Neural cell (in vitro differentiated cells): Measurements from ENCODE around the gene GNL2. TPM values are rescaled to one million over a fixed set of nuclear protein-coding genes. Genes with fewer than 3 reads are reported as not detected.
"Not testable (repeated sequence)": the region's sequence is repeated elsewhere in the genome, so short reads cannot be mapped to it uniquely, and the experiment has no call there.

Experiments
- H2AFZ ChIP-seq: fragments of 200-600, 300-800 bp; sonication (generic), shearing (Covaris generic); 2 replicates; pipeline ENCODE4 v1.6.0; 2014; ENCODE audit warnings: low read depth, mild to moderate bottlenecking, antibody characterized with exemption, low read length, moderate library complexity
- H3F3A ChIP-seq: fragments of 200-600 bp; shearing (Covaris generic); 2 replicates; pipeline ENCODE4 v1.6.1; 2016; ENCODE audit warnings: mild to moderate bottlenecking, moderate library complexity, mixed read lengths, antibody characterized with exemption, low read length; ENCODE audit not compliant: insufficient read depth, poor library complexity, severe bottlenecking
- H3K27ac ChIP-seq: fragments of 200-600, 300-800 bp; sonication (generic), shearing (Covaris generic); 2 replicates; pipeline ENCODE4 v1.5.1; 2014; ENCODE audit warnings: mild to moderate bottlenecking, low read length, moderate library complexity
- H3K27me3 ChIP-seq: fragments of 300-800, 200-600 bp; sonication (generic), shearing (Covaris generic); 2 replicates; pipeline ENCODE4 v1.6.0; 2014; ENCODE audit warnings: mild to moderate bottlenecking, low read depth, low read length, moderate library complexity; ENCODE audit not compliant: insufficient read depth
- H3K36me3 ChIP-seq: fragments of 300-800, 200-600 bp; sonication (generic), shearing (Covaris generic); 2 replicates; pipeline ENCODE4 v1.5.1; 2014; ENCODE audit warnings: mild to moderate bottlenecking, antibody characterized with exemption, low read length, moderate library complexity; ENCODE audit not compliant: insufficient read depth
- H3K4me2 ChIP-seq: fragments of 300-800, 200-600 bp; sonication (generic), shearing (Covaris generic); 2 replicates; pipeline ENCODE4 v1.6.0; 2014; ENCODE audit warnings: mild to moderate bottlenecking, low read length
- H3K4me3 ChIP-seq: fragments of 300-800, 200-600 bp; sonication (generic), shearing (Covaris generic); 2 replicates; pipeline ENCODE4 v1.5.1; 2014; ENCODE audit warnings: mild to moderate bottlenecking, low read length, moderate library complexity
- H3K79me2 ChIP-seq: fragments of 200-600 bp; shearing (Covaris generic); replicated peaks from 2 replicates; pipeline ENCODE4 v1.6.0; 2014; ENCODE audit warnings: mild to moderate bottlenecking, low read length, moderate library complexity; ENCODE audit not compliant: insufficient read depth
- H3K9ac ChIP-seq: fragments of 300-800, 200-600 bp; sonication (generic), shearing (Covaris generic); 2 replicates; pipeline ENCODE4 v1.6.1; 2016; ENCODE audit warnings: mild to moderate bottlenecking, low read length, mixed read lengths
- H3K9me2 ChIP-seq: fragments of 200-600 bp; shearing (Covaris generic); 2 replicates; pipeline ENCODE4 v1.6.1; 2016; ENCODE audit warnings: mild to moderate bottlenecking, low read length, mixed read lengths; ENCODE audit not compliant: insufficient read depth
- H3K9me3 ChIP-seq: fragments of 200-600, 300-800 bp; sonication (generic), shearing (Covaris generic); 2 replicates; pipeline ENCODE4 v1.6.1; 2016; ENCODE audit warnings: mild to moderate bottlenecking, mixed run types, low read length, moderate library complexity, mixed read lengths
- H4K20me1 ChIP-seq: fragments of 200-600 bp; shearing (Covaris generic); 2 replicates; pipeline ENCODE4 v1.6.1; 2016; ENCODE audit warnings: mild to moderate bottlenecking, mixed run types; ENCODE audit not compliant: insufficient read depth
- EP300 ChIP-seq: fragments of 450-650 bp; conservative IDR thresholded peaks from 2 replicates; pipeline ENCODE4 v1.6.1; 2014; ENCODE audit warnings: antibody characterized with exemption, mild to moderate bottlenecking, moderate library complexity; ENCODE audit not compliant: poor library complexity, severe bottlenecking
- EZH2 ChIP-seq: fragments of 200-600, 300-800 bp; shearing (Covaris generic), sonication (generic); IDR thresholded peaks from 2 replicates; pipeline ENCODE4 v1.6.1; 2014; ENCODE audit warnings: antibody characterized with exemption, low read length, borderline replicate concordance, mild to moderate bottlenecking; ENCODE audit not compliant: insufficient read depth, poor library complexity, severe bottlenecking
- MXI1 ChIP-seq: fragments of 450-650 bp; conservative IDR thresholded peaks from 2 replicates; pipeline ENCODE4 v1.6.1; 2014; ENCODE audit warnings: antibody characterized with exemption, mild to moderate bottlenecking; ENCODE audit not compliant: poor library complexity, severe bottlenecking
- POLR2AphosphoS5 ChIP-seq: IDR thresholded peaks from 2 replicates; pipeline ENCODE4 v1.6.1; 2012
- RAD21 ChIP-seq: fragments of 450-650 bp; conservative IDR thresholded peaks from 2 replicates; pipeline ENCODE4 v1.6.1; 2014; ENCODE audit warnings: antibody characterized with exemption, mild to moderate bottlenecking, moderate library complexity
- SMC3 ChIP-seq: fragments of 450-650 bp; conservative IDR thresholded peaks from 2 replicates; pipeline ENCODE4 v1.6.1; 2014; ENCODE audit warnings: antibody characterized with exemption, mild to moderate bottlenecking, moderate library complexity; ENCODE audit not compliant: poor library complexity
- TAF1 ChIP-seq: IDR thresholded peaks from 2 replicates; pipeline ENCODE4 v1.6.1; 2012; ENCODE audit warnings: low read depth
- polyA plus RNA-seq: library from polyadenylated mRNA; depleted of rRNA; stranded (reverse); fragments of >200 nt; gene quantifications from 2 replicates; pipeline ENCODE4 v1.2.3, GENCODE V29; 2014
- TF ChIP-seq, protein P1 (sequence below): fragments of 450-650 bp; IDR thresholded peaks from 2 replicates; pipeline ENCODE4 v1.5.1; 2014; ENCODE audit warnings: antibody characterized with exemption, mild to moderate bottlenecking, moderate library complexity; ENCODE audit not compliant: poor library complexity, severe bottlenecking
- TF ChIP-seq, protein P2 (sequence below): IDR thresholded peaks from 2 replicates; pipeline ENCODE4 v1.6.1; 2012; ENCODE audit warnings: borderline replicate concordance

GNL2 gene
- polyA plus RNA-seq, 1 donor from 2014 or later: 31.7 TPM

GRCh38 chr1:37560401-37561132 lies 35.2 kb downstream of the GNL2 start:
- Histone ChIP-seq H3F3A (no peaks in the 10 kb centered on the region), H3K4me2 (no peak overlapping the region), H3K27ac (no peak overlapping the region), H3K36me3 (no peaks in the 10 kb centered on the region), H2AFZ (no peak overlapping the region), H3K79me2 (peaks cover 12% of the 10 kb centered on the region), H3K9me3 (no peaks in the 10 kb centered on the region), H4K20me1 (no peaks in the 10 kb centered on the region), H3K27me3 (no peaks in the 10 kb centered on the region), H3K4me3 (no peak overlapping the region), H3K9me2 (no peaks in the 10 kb centered on the region), H3K9ac (no peak overlapping the region)
- TF ChIP-seq, protein P1, sequence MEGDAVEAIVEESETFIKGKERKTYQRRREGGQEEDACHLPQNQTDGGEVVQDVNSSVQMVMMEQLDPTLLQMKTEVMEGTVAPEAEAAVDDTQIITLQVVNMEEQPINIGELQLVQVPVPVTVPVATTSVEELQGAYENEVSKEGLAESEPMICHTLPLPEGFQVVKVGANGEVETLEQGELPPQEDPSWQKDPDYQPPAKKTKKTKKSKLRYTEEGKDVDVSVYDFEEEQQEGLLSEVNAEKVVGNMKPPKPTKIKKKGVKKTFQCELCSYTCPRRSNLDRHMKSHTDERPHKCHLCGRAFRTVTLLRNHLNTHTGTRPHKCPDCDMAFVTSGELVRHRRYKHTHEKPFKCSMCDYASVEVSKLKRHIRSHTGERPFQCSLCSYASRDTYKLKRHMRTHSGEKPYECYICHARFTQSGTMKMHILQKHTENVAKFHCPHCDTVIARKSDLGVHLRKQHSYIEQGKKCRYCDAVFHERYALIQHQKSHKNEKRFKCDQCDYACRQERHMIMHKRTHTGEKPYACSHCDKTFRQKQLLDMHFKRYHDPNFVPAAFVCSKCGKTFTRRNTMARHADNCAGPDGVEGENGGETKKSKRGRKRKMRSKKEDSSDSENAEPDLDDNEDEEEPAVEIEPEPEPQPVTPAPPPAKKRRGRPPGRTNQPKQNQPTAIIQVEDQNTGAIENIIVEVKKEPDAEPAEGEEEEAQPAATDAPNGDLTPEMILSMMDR: no peak
- TF ChIP-seq TAF1: no peak
- TF ChIP-seq MXI1: no peak
- TF ChIP-seq POLR2AphosphoS5: no peak
- no peak for TF ChIP-seq SMC3
- TF ChIP-seq, protein P2, sequence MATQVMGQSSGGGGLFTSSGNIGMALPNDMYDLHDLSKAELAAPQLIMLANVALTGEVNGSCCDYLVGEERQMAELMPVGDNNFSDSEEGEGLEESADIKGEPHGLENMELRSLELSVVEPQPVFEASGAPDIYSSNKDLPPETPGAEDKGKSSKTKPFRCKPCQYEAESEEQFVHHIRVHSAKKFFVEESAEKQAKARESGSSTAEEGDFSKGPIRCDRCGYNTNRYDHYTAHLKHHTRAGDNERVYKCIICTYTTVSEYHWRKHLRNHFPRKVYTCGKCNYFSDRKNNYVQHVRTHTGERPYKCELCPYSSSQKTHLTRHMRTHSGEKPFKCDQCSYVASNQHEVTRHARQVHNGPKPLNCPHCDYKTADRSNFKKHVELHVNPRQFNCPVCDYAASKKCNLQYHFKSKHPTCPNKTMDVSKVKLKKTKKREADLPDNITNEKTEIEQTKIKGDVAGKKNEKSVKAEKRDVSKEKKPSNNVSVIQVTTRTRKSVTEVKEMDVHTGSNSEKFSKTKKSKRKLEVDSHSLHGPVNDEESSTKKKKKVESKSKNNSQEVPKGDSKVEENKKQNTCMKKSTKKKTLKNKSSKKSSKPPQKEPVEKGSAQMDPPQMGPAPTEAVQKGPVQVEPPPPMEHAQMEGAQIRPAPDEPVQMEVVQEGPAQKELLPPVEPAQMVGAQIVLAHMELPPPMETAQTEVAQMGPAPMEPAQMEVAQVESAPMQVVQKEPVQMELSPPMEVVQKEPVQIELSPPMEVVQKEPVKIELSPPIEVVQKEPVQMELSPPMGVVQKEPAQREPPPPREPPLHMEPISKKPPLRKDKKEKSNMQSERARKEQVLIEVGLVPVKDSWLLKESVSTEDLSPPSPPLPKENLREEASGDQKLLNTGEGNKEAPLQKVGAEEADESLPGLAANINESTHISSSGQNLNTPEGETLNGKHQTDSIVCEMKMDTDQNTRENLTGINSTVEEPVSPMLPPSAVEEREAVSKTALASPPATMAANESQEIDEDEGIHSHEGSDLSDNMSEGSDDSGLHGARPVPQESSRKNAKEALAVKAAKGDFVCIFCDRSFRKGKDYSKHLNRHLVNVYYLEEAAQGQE: no peak
- TF ChIP-seq EZH2: no peak
- no peak for TF ChIP-seq EP300
- no peak for TF ChIP-seq RAD21

- H2AFZ ChIP-seq, H3K9me3 ChIP-seq, H3K9ac ChIP-seq, H3F3A ChIP-seq, H3K36me3 ChIP-seq, H3K9me2 ChIP-seq, H3K4me3 ChIP-seq, H3K4me2 ChIP-seq, H4K20me1 ChIP-seq, H3K27me3 ChIP-seq, H3K27ac ChIP-seq: not testable (repeated sequence)
- peaks cover 12% of the 10 kb centered on the region for H3K79me2 ChIP-seq
These were observed 35.8 kb downstream of the GNL2 start for GRCh38 chr1:37559957-37560379.
